Measurements from ENCODE around the gene DUSP22.
"Not testable (repeated sequence)": the region's sequence is repeated elsewhere in the genome, so short reads cannot be mapped to it uniquely, and the experiment has no call there.

Gene DUSP22

GRCh38 chr6:376827-377640, 84.7 kb downstream of the DUSP22 start:
- no peak for TF ChIP-seq CTCF (conservative IDR thresholded peaks at IDR 0.05)
- H3K27ac ChIP-seq, result no peak overlapping the region

DNA sequence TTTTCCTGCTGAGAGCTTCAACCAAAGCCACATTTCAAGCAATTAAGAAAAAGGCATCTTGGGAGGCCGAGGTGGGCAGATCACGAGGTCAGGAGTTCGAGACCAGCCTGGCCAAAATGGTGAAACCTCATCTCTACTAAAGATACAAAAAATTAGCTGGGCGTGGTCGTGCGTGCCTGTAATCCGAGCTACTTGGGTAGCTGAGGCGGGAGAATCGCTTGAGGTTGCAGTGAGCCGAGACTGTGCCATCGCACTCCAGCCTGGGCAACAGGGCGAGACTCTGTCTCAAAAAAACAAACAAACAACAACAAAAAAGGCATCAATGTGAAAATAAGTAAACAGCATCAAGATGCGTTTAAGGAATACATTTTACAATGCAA, 85.3 kb downstream of the DUSP22 start:
- not testable (repeated sequence) for H3K27ac ChIP-seq

DNA sequence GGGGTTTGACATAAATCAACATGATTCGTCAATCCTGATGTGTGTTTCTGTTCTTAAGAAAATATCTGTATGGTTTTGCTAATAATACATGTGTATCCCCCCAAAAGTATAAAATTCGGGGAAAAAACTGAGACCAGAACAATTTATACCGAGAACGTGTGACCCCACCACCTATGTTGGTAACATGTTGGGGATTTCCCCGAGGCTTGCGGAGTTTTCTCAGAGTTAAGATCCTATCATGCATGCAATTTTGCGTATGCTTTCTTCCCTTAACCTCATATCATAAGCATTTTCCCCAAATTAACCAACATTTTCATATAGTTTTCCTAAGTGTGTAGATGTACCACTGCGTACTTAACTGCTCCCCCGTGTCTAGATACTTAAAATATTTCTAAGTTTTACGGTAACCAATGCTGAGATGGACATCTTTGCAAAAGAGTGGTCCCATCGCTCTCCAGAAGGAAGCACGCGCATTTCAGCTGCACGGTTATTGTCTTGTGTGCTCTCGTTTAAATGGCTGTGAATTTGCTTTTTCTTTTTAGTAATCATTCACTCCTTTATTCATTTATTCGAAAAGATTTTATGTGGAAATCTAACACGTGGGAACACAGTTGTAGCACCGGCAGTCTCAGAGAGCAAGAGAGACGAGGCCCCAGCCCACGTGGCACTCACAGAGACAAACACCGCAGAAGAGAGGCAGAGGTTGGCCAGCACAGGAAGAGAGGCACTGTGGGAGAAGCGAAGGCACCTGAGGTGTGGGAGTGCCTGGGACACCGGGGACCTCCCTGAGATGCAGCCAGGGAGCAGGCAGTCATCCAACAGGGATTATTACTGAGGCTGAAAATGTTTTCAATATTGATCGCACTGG, 86.0 kb downstream of the DUSP22 start:
- no peak for TF ChIP-seq CTCF (conservative IDR thresholded peaks at IDR 0.05)

GRCh38 chr6:378958-379409, 86.7 kb downstream of the DUSP22 start:
- no peak for TF ChIP-seq CTCF (conservative IDR thresholded peaks at IDR 0.05)
- no peak overlapping the region for H3K27ac ChIP-seq

More for the DNA sequence above, 86.0 kb downstream of the DUSP22 start:
- no peak overlapping the region for H3K27ac ChIP-seq

DNA sequence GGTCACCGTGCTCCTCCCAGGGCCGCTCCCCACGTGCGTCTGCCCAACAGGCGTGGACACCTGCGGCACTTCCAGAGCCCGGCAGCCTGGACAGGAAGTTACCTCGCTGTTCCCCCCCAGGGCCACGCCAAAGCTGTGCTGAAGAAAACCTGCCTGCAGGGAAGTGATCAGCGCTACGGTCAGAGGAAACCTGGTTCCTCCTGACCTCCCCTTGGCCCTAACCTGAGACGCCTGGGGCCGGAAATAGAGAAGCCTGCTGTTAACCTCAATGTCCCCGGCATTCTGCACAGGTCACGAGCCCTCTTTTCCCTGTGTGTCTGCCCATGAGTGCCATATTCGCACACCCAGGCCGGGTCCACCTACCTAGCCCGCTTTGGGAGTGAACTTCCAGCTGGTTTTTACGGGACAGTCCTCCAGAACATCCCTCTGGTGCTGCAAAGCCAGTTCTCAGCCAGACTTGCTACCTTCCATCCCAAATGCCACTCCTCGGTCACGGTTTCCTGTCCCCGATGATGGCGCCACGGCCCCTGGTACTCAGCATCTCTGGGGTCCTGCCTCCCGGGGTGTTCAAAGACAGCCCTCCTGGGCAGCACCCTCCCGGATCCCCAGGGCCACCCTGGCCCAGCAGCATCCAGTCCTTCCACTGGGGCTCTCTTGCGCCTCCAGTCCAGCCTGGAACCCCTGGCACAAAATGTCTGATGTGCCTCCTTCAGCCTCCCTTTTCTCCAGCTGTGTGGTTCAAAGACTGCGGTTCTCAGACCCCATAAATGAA, 87.3 kb downstream of the DUSP22 start:
- H3K27ac ChIP-seq, result no peak overlapping the region

GRCh38 chr6:380234-381218, 88.2 kb downstream of the DUSP22 start:
- no peak for TF ChIP-seq CTCF (conservative IDR thresholded peaks at IDR 0.05)
- H3K27ac ChIP-seq, result no peak overlapping the region

More for the DNA sequence above, 87.3 kb downstream of the DUSP22 start:
- TF ChIP-seq CTCF (conservative IDR thresholded peaks at IDR 0.05), result no peak
